Pancreas (tissue), 10 donors: ENCODE data around the gene LMO3. TPM values are rescaled to one million over a fixed set of nuclear protein-coding genes. Genes with fewer than 3 reads are reported as not detected.

Experiments used
- ATAC-seq, 4 donors: fragments of 200-7000 bp; cut with Tn5 transposase; one replicate each; pipeline versions ENCODE4 v1.8.0 to v1.9.1; 2020; ENCODE audit warnings: mild to moderate bottlenecking in 4 of 4, moderate library complexity in 4 of 4
- DNase-seq, 6 donors: peaks; one replicate each; pipeline ENCODE4 v3.0.0-alpha.2; 2020
- FAIRE-seq: peaks from 2 replicates; lab custom pipeline; 2012; peaks lifted over from hg19 to GRCh38; lab: Jason Lieb, UNC
- H3K27ac ChIP-seq, 4 donors: fragments of 200-600 bp; sonication (generic); 1 replicate in 3 of 4; 2 replicates in 1 of 4; pipeline versions ENCODE4 v1.5.0 to v1.8.0; 2020
- H3K27me3 ChIP-seq, 4 donors: fragments of 200-600 bp; one replicate each; pipeline ENCODE4 v1.8.0; 2021
- H3K36me3 ChIP-seq, 3 donors: fragments of 200-600 bp; sonication (generic) in 1 of 3; one replicate each; pipeline versions ENCODE4 v1.5.0 to v1.8.0; 2020 to 2021
- H3K4me1 ChIP-seq, 3 donors: fragments of 200-600 bp; one replicate each; pipeline ENCODE4 v1.8.0; 2021
- H3K4me3 ChIP-seq, 4 donors: fragments of 200-600 bp; sonication (generic) in 2 of 4; one replicate each; pipeline versions ENCODE4 v1.5.0 to v1.8.0; 2020 to 2021
- H3K9me3 ChIP-seq, 4 donors: fragments of 200-600 bp; one replicate each; pipeline ENCODE4 v1.8.0; 2021
- CTCF ChIP-seq, 4 donors: fragments of 200-600 bp; sonication (generic) in 3 of 4; IDR thresholded peaks; one replicate each; pipeline versions ENCODE4 v1.5.0 to v1.8.0; 2021; ENCODE audit warnings: antibody characterized with exemption in 4 of 4
- WGBS, 2 donors: extraction: QIAGEN DNeasy Blood & Tissue Kit; methylation state at CpG; one replicate each; pipeline ENCODE4 v1.1.7; 2013; 5-methylcytosine and 5-hydroxymethylcytosine counted together
- intact Hi-C, 3 donors: fragments of 100-400 bp; cut with DNase I; formaldehyde crosslinking; loops; one replicate each; pipeline versions ENCODE4 v1.11.1 to v1.14.2; 2022
- polyA plus RNA-seq, 2 donors: library from polyadenylated mRNA; stranded (reverse); fragments of 200-250 nt; gene quantifications; one replicate each; pipeline ENCODE4 v1.2.3, GENCODE V29; 2013
- total RNA-seq, 6 donors: library from RNA; stranded (reverse); fragmentation: NEBNext Ultra II Directional in 4 of 6; extraction: Animal tissue kit (Norgen Biotek cat#: 25700) in 4 of 6; gene quantifications; one replicate each; pipeline versions ENCODE4 v1.2.1 to v1.2.4, GENCODE V29; 2021 to 2023
- donor health status: healthy with polysubstance abuse.
- donor health status: DM: no; HTN: no; CAD: no; lungs with moderate emphysema.
- donor health status: DM: no; HTN: no; CAD: no.
- donor health status: control.
- donor health status: control.
- donor health status: Bipolar disorder and iron deficiency.
- donor health status: DM: yes; HTN: yes; CAD: no.
- donor health status: DM: no; HTN: no; CAD: no.
- donor health status: DM: no; HTN: no; CAD: no.
- donor health status: DM: yes; HTN: yes; CAD: no.

The LMO3 gene
- total and polyA plus RNA-seq, 8 donors, result 5.0 to 36.3 (median 15.9) TPM

GRCh38 chr12:16587514-16587913 lies 18.4 kb downstream of the LMO3 start:
- no peaks in the 10 kb centered on the region for H3K9me3 ChIP-seq
- H3K4me3 ChIP-seq, result no peak overlapping the region
- peaks cover 6 to 13% (median 7%) of the 10 kb centered on the region in 3 donors for H3K4me1 ChIP-seq
- no peak for ATAC-seq
- no peaks in the 10 kb centered on the region for H3K36me3 ChIP-seq
- TF ChIP-seq CTCF (IDR thresholded peaks at IDR 0.05), result no peak
- peak overlapping the region in 1 of 4 donors; percentile 70 for H3K27ac ChIP-seq
- H3K27me3 ChIP-seq, result no peaks in the 10 kb centered on the region
- FAIRE-seq, result no peak
- WGBS, 2 donors, result 59 to 62% methylated on average over 1 of the region's 1 CpG
- intact Hi-C loops, result no loop called here
- no peak for DNase-seq

DNA sequence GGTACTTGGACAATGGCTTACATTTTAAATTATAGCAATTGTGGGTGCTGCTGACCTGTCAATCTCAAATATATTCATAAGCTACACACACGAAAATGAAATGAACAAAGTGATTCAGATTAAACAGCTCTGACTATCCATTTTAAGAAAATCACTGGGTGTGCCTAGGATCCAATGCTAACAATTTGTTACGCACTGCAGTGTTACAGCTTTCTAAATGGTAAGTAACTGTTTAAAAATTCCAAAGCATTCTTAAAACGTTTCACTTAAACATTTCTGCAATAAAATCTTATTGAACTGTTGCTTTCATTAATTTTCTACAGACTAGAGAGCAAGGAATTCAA lies 18.9 kb downstream of the LMO3 start:
- Histone ChIP-seq H3K4me3 (no peak overlapping the region), H3K9me3 (no peaks in the 10 kb centered on the region), H3K27ac (peak overlapping the region in 1 of 4 donors; percentile 70), H3K4me1 (peaks cover 6 to 13% (median 7%) of the 10 kb centered on the region in 3 donors), H3K27me3 (no peaks in the 10 kb centered on the region), H3K36me3 (no peaks in the 10 kb centered on the region)
- WGBS, 2 donors, result 32 to 47% methylated on average over 3 of the region's 3 CpGs
- FAIRE-seq (no peak), DNase-seq (no peak), ATAC-seq (peak in 3 of 4 donors; percentile 21 to 30 (median 27))
- no peak for TF ChIP-seq CTCF (IDR thresholded peaks at IDR 0.05)
- intact Hi-C loops, result no loop called here

DNA sequence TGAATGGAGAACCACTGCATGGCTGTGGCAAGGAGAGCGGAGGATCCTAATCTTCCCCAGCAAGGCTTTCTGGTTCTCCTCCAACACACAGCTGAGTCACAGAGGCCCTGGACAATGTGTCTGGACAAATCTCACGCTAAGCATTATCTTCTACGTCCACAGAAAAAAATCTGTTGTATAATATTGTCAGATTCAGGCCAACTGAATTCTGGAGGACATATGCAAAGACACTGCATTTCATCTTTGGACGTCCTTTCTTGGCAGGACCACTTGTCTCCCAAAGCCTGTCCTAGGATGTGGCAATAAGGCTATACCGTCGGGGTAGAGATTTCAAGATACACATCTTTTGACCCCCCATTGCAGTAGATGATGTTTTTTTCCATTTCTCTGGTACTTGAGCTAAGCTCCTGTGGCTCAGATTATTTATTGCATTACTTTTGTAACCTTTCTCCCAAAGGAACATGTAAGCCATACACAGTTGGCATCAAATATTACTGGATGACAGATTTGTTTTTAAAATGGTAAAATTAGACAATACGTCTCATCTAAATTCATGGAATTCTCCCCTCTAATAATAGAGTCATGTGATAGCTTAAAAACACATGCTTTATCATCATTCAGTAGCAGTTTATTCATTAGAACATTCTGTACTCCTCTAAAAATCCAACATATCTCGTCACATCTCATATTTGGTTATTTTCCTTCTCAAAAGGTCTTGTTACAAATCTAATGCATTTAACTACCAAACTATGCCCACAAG lies 19.4 kb downstream of the LMO3 start:
- Histone ChIP-seq H3K27ac (peak overlapping the region in 2 of 4 donors; percentile 5 to 70), H3K9me3 (no peaks in the 10 kb centered on the region), H3K4me1 (peaks cover 6 to 13% (median 7%) of the 10 kb centered on the region in 3 donors), H3K36me3 (no peaks in the 10 kb centered on the region), H3K27me3 (no peaks in the 10 kb centered on the region), H3K4me3 (no peak overlapping the region)
- DNase-seq, result peak in 2 of 6 donors; percentile 44 to 45
- TF ChIP-seq CTCF (IDR thresholded peaks at IDR 0.05), result no peak
- peak; percentile 34 for FAIRE-seq
- ATAC-seq, result peak; percentile 67 to 82 (median 76)
- intact Hi-C loops, result no loop called here
- 59 to 61% methylated on average over 8 of the region's 8 CpGs for whole genome bisulfite sequencing, 2 donors

DNA sequence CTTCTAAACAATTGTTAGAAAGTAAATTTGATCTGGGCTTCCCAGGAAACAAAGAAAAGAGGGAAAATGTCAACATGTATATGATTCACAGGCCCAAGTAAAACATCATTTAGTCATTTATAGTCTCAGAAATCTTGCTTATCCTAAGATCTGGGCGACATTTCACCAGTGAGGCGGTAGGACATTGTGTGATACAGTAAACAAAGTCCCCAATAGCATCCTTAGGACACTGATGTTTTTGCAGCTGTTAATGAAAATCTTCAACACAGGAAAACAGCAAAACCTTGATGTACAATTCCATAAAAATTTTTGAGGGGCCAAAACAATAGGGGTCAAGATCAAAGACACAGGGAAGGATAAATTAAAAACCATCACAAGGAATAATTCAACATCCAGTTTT lies 20.2 kb downstream of the LMO3 start:
- H3K4me1 ChIP-seq, result peaks cover 6 to 13% (median 7%) of the 10 kb centered on the region in 3 donors
- no peaks in the 10 kb centered on the region for H3K36me3 ChIP-seq
- WGBS, 2 donors, result 93% methylated on average over 2 of the region's 2 CpGs
- FAIRE-seq (no peak), DNase-seq (no peak), ATAC-seq (no peak)
- H3K27me3 ChIP-seq, result no peaks in the 10 kb centered on the region
- no peaks in the 10 kb centered on the region for H3K9me3 ChIP-seq
- peak overlapping the region in 1 of 4 donors; percentile 70 for H3K27ac ChIP-seq
- no peak for TF ChIP-seq CTCF (IDR thresholded peaks at IDR 0.05)
- no peak overlapping the region for H3K4me3 ChIP-seq
- intact Hi-C loops, result no loop called here
